SU-DHL-6 (cell line): ENCODE data around the gene CBLN3.

Experiments used
- H2AFZ ChIP-seq: fragments of 200-600 bp; sonication (generic); 2 replicates; pipeline ENCODE4 v1.6.1; 2014; ENCODE audit warnings: low read depth, mild to moderate bottlenecking, moderate library complexity, mixed read lengths, antibody characterized with exemption, low read length; ENCODE audit not compliant: severe bottlenecking
- H3F3A ChIP-seq: fragments of 200-600 bp; shearing (Covaris generic); 2 replicates; pipeline ENCODE4 v1.6.0; 2016; ENCODE audit warnings: antibody characterized with exemption, mild to moderate bottlenecking; ENCODE audit not compliant: insufficient read depth
- H3K27ac ChIP-seq: fragments of 200-600 bp; sonication (generic); 2 replicates; pipeline ENCODE4 v1.5.1; 2016; ENCODE audit warnings: low read depth, mild to moderate bottlenecking, low read length, moderate library complexity, mixed read lengths
- H3K27me3 ChIP-seq: fragments of 200-600 bp; sonication (generic), shearing (Covaris generic); 2 replicates; pipeline ENCODE4 v1.6.0; 2014; ENCODE audit warnings: mild to moderate bottlenecking, low read length
- H3K36me3 ChIP-seq: fragments of 200-600 bp; sonication (generic); 2 replicates; pipeline ENCODE4 v1.6.1; 2014; ENCODE audit warnings: mild to moderate bottlenecking, low read length, mixed read lengths
- H3K4me2 ChIP-seq: fragments of 300-600, 200-600 bp; shearing (Covaris generic), sonication (generic); 2 replicates; pipeline ENCODE4 v1.6.0; 2014; ENCODE audit warnings: low read length, low read depth, mild to moderate bottlenecking; ENCODE audit not compliant: poor library complexity, severe bottlenecking
- H3K4me3 ChIP-seq: fragments of 200-600 bp; sonication (generic); 2 replicates; pipeline ENCODE4 v1.5.1; 2014; ENCODE audit warnings: antibody characterized with exemption, low read length, mild to moderate bottlenecking, mixed read lengths; ENCODE audit not compliant: insufficient read depth, poor library complexity, severe bottlenecking
- H3K79me2 ChIP-seq: fragments of 200-600 bp; sonication (generic); 2 replicates; pipeline ENCODE4 v1.6.1; 2014; ENCODE audit warnings: mild to moderate bottlenecking, low read length, moderate library complexity; ENCODE audit not compliant: insufficient read depth
- H3K9ac ChIP-seq: fragments of 200-600 bp; sonication (generic); 2 replicates; pipeline ENCODE4 v1.7.0; 2014; ENCODE audit warnings: mild to moderate bottlenecking, low read length
- H3K9me2 ChIP-seq: fragments of 200-600 bp; sonication (generic); replicated peaks from 2 replicates; pipeline ENCODE4 v1.6.1; 2014; ENCODE audit warnings: low read length; ENCODE audit not compliant: insufficient read depth
- H3K9me3 ChIP-seq: fragments of 200-600 bp; sonication (generic); 2 replicates; pipeline ENCODE4 v1.6.1; 2014; ENCODE audit warnings: low read length, mixed read lengths; ENCODE audit not compliant: insufficient read depth
- H4K20me1 ChIP-seq: fragments of 200-600 bp; sonication (generic); 2 replicates; pipeline ENCODE4 v1.6.1; 2014; ENCODE audit warnings: low read depth, mild to moderate bottlenecking, antibody characterized with exemption, low read length, moderate library complexity, mixed read lengths
- CTCF ChIP-seq: fragments of 200-600 bp; sonication (generic); IDR thresholded peaks from one replicate; pipeline ENCODE4 v1.5.1; 2017; ENCODE audit warnings: antibody characterized with exemption, mild to moderate bottlenecking, low read length, moderate library complexity; ENCODE audit not compliant: insufficient read depth, poor library complexity, severe bottlenecking
- EZH2phosphoT487 ChIP-seq: fragments of 200-600 bp; sonication (generic), shearing (Covaris generic); conservative IDR thresholded peaks from 2 replicates; pipeline ENCODE4 v1.6.1; 2018; ENCODE audit warnings: mild to moderate bottlenecking, antibody characterized with exemption, low read length, moderate library complexity, mixed read lengths

Gene CBLN3

GRCh38 chr14:24381363-24382063, 48.0 kb downstream of the CBLN3 start:
- no peak overlapping the region for H3K27ac ChIP-seq
- no peaks in the 10 kb centered on the region for H3K36me3 ChIP-seq
- H3K79me2 ChIP-seq = no peaks in the 10 kb centered on the region
- H4K20me1 ChIP-seq = no peaks in the 10 kb centered on the region
- no peaks in the 10 kb centered on the region for H3K9me3 ChIP-seq
- no peaks in the 10 kb centered on the region for H3K27me3 ChIP-seq
- H3K4me2 ChIP-seq = no peak overlapping the region
- H3K9ac ChIP-seq = no peak overlapping the region
- no peak overlapping the region for H3K4me3 ChIP-seq
- no peaks in the 10 kb centered on the region for H3K9me2 ChIP-seq
- no peak overlapping the region for H2AFZ ChIP-seq
- no peaks in the 10 kb centered on the region for H3F3A ChIP-seq
- no peak for TF ChIP-seq EZH2phosphoT487
- no peak for TF ChIP-seq CTCF

GRCh38 chr14:24379907-24380730, 49.3 kb downstream of the CBLN3 start:
- Histone ChIP-seq H3K36me3 (no peaks in the 10 kb centered on the region), H3K9ac (no peak overlapping the region), H4K20me1 (no peaks in the 10 kb centered on the region), H3K79me2 (no peaks in the 10 kb centered on the region), H3K9me2 (no peaks in the 10 kb centered on the region), H3K9me3 (no peaks in the 10 kb centered on the region), H3K4me3 (no peak overlapping the region), H3F3A (no peaks in the 10 kb centered on the region), H2AFZ (no peak overlapping the region), H3K27me3 (no peaks in the 10 kb centered on the region), H3K27ac (no peak overlapping the region), H3K4me2 (no peak overlapping the region)
- TF ChIP-seq EZH2phosphoT487 = no peak
- TF ChIP-seq CTCF = no peak

GRCh38 chr14:24378981-24379906, 50.2 kb downstream of the CBLN3 start:
- Histone ChIP-seq H4K20me1 (no peaks in the 10 kb centered on the region), H3K27me3 (no peaks in the 10 kb centered on the region), H3K79me2 (no peaks in the 10 kb centered on the region), H2AFZ (no peak overlapping the region), H3F3A (no peaks in the 10 kb centered on the region), H3K36me3 (no peaks in the 10 kb centered on the region), H3K27ac (no peak overlapping the region), H3K9me2 (no peaks in the 10 kb centered on the region), H3K4me3 (no peak overlapping the region), H3K4me2 (no peak overlapping the region), H3K9ac (no peak overlapping the region), H3K9me3 (no peaks in the 10 kb centered on the region)
- TF ChIP-seq EZH2phosphoT487 (no peak), CTCF (no peak)
